ENCODE data around the gene USP53.

USP53 gene

DNA sequence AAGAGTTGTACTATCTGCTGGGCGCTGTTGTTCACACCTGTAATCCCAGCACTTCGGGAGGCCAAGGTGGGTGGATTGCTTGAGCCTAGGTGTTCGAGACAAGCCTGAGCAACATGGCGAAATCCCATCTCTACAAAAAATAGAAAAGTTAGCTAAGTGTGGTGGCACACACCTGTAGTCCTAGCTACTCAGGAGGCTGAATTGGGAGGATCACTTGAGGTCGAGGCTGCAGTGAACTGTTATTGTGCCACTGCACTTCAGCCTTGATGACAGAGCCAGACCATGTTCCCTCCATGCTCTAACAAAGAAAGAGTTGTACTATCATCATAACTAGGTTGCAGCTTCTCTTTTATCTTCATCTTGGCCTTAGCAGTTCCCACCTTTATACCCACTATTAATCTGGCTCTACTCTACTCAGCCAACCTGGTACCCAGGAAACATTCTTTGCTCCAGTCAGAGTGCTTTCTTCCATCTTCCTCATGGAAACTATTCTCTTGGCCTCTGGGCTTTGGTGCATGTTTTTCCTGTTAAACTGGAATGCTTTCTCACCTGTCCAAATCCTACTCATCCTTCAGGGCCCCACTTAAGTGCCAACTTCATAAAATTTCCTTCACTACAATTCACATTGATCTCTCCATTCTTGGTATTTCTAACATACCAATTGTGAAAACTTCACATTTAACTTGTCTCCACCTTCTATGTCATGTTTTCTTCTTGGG, 91.2 kb downstream of the USP53 start:
- no peaks in the 10 kb centered on the region for H3K9me3 ChIP-seq (ENCODE audit: control insufficient read depth, low read length)
- H3K4me1 ChIP-seq (ENCODE audit: control insufficient read depth, insufficient read depth, low read length): peaks cover 4% of the 10 kb centered on the region
- no peak overlapping the region for H3K4me3 ChIP-seq (ENCODE audit: insufficient read depth, low read depth, low read length)
- H3K27ac ChIP-seq (ENCODE audit: insufficient read depth, low read depth, low read length, poor library complexity, severe bottlenecking): no peak overlapping the region
- no peaks in the 10 kb centered on the region for H3K27me3 ChIP-seq (ENCODE audit: control insufficient read depth, insufficient read depth, low read length, poor library complexity, severe bottlenecking)
- 87 to 91% methylated on average over 5 of the region's 5 CpGs for WGBS, 2 experiments
- no peaks in the 10 kb centered on the region for H3K36me3 ChIP-seq (ENCODE audit: control insufficient read depth, insufficient read depth, low read length)

- Histone ChIP-seq H3K27ac (ENCODE audit: insufficient read depth, low read depth, low read length, poor library complexity, severe bottlenecking) (no peak overlapping the region), H3K27me3 (ENCODE audit: control insufficient read depth, insufficient read depth, low read length, poor library complexity, severe bottlenecking) (no peaks in the 10 kb centered on the region), H3K36me3 (ENCODE audit: control insufficient read depth, insufficient read depth, low read length) (no peaks in the 10 kb centered on the region), H3K4me1 (ENCODE audit: control insufficient read depth, insufficient read depth, low read length) (no peaks in the 10 kb centered on the region), H3K4me3 (ENCODE audit: insufficient read depth, low read depth, low read length) (no peak overlapping the region), H3K9me3 (ENCODE audit: control insufficient read depth, low read length) (no peaks in the 10 kb centered on the region)
Observed at GRCh38 chr4:119304431-119304830, 91.9 kb downstream of the USP53 start.

DNA sequence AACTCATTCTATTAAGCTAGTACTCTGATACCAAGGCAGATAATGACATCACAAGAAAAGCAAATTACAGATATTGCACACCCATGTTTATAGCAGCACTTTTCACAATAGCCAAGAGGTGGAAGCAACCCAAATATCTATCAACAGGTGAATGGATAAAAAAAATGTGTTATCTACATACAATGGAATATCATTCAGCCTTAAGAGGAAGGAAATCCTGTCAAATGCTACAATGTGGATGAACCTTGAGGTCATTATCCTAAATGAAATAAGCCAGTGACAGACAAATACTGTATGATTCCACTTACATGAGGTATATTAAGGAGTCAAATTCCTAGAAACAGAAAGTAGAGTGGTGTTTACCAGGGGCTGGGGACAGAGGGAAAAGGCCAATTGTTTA, 95.1 kb downstream of the USP53 start:
- H3K27me3 ChIP-seq (ENCODE audit: control insufficient read depth, insufficient read depth, low read length, poor library complexity, severe bottlenecking): no peaks in the 10 kb centered on the region

GRCh38 chr4:119310826-119311225, 98.3 kb downstream of the USP53 start:
- H3K27me3 ChIP-seq (ENCODE audit: control insufficient read depth, insufficient read depth, low read length, poor library complexity, severe bottlenecking): no peaks in the 10 kb centered on the region
- H3K4me1 ChIP-seq (ENCODE audit: control insufficient read depth, insufficient read depth, low read length): no peaks in the 10 kb centered on the region
- WGBS, 2 experiments: 100% methylated on average over 1 of the region's 1 CpG; no CpG with 5 or more reads in 1 of the 2 experiments
- H3K4me3 ChIP-seq (ENCODE audit: insufficient read depth, low read depth, low read length): no peak overlapping the region
- H3K36me3 ChIP-seq (ENCODE audit: control insufficient read depth, insufficient read depth, low read length): no peaks in the 10 kb centered on the region
- H3K9me3 ChIP-seq (ENCODE audit: control insufficient read depth, low read length): no peaks in the 10 kb centered on the region
- H3K27ac ChIP-seq (ENCODE audit: insufficient read depth, low read depth, low read length, poor library complexity, severe bottlenecking): no peak overlapping the region

More for the DNA sequence above, 95.1 kb downstream of the USP53 start:
- Histone ChIP-seq H3K4me3 (ENCODE audit: insufficient read depth, low read depth, low read length) (no peak overlapping the region), H3K36me3 (ENCODE audit: control insufficient read depth, insufficient read depth, low read length) (no peaks in the 10 kb centered on the region), H3K4me1 (ENCODE audit: control insufficient read depth, insufficient read depth, low read length) (no peaks in the 10 kb centered on the region), H3K9me3 (ENCODE audit: control insufficient read depth, low read length) (no peaks in the 10 kb centered on the region), H3K27ac (ENCODE audit: insufficient read depth, low read depth, low read length, poor library complexity, severe bottlenecking) (no peak overlapping the region)

GRCh38 chr4:119313237-119313636, 100.7 kb downstream of the USP53 start:
- H3K27ac ChIP-seq (ENCODE audit: insufficient read depth, low read depth, low read length, poor library complexity, severe bottlenecking): no peak overlapping the region
- H3K4me3 ChIP-seq (ENCODE audit: insufficient read depth, low read depth, low read length): no peak overlapping the region
- no peaks in the 10 kb centered on the region for H3K27me3 ChIP-seq (ENCODE audit: control insufficient read depth, insufficient read depth, low read length, poor library complexity, severe bottlenecking)
- no peaks in the 10 kb centered on the region for H3K36me3 ChIP-seq (ENCODE audit: control insufficient read depth, insufficient read depth, low read length)
- H3K9me3 ChIP-seq (ENCODE audit: control insufficient read depth, low read length): no peaks in the 10 kb centered on the region
- H3K4me1 ChIP-seq (ENCODE audit: control insufficient read depth, insufficient read depth, low read length): no peaks in the 10 kb centered on the region

DNA sequence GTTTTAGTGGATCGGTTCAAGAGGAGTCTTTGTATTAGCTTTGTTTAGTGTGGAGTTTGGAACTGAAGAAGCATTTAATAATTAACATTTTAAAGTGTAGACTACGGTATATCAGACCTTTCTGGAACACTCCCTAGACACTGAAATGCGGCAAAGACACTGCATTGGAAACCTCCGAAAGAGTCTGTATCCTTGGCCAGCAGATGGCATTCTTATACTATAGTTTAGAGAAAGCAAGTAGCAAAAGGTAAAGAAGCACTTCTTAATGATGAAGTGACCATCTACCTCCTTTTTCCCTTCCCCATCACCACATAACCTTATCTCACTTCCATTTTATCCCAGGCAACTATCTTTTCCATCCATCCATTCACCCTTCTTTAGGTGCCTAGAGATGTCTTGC, 101.8 kb downstream of the USP53 start:
- 35 to 42% methylated on average over 3 to 4 of the region's 4 CpGs for WGBS, 2 experiments
- Histone ChIP-seq H3K4me3 (ENCODE audit: insufficient read depth, low read depth, low read length) (no peak overlapping the region), H3K27me3 (ENCODE audit: control insufficient read depth, insufficient read depth, low read length, poor library complexity, severe bottlenecking) (no peaks in the 10 kb centered on the region)

GRCh38 chr4:119315036-119315435, 102.5 kb downstream of the USP53 start:
- Histone ChIP-seq H3K4me1 (ENCODE audit: control insufficient read depth, insufficient read depth, low read length) (no peaks in the 10 kb centered on the region), H3K9me3 (ENCODE audit: control insufficient read depth, low read length) (no peaks in the 10 kb centered on the region), H3K27ac (ENCODE audit: insufficient read depth, low read depth, low read length, poor library complexity, severe bottlenecking) (no peak overlapping the region), H3K27me3 (ENCODE audit: control insufficient read depth, insufficient read depth, low read length, poor library complexity, severe bottlenecking) (no peaks in the 10 kb centered on the region), H3K4me3 (ENCODE audit: insufficient read depth, low read depth, low read length) (no peak overlapping the region), H3K36me3 (ENCODE audit: control insufficient read depth, insufficient read depth, low read length) (no peaks in the 10 kb centered on the region)
- WGBS, 2 experiments: 88 to 100% methylated on average over 1 to 2 of the region's 2 CpGs

More for the DNA sequence above, 101.8 kb downstream of the USP53 start:
- Histone ChIP-seq H3K27ac (ENCODE audit: insufficient read depth, low read depth, low read length, poor library complexity, severe bottlenecking) (no peak overlapping the region), H3K9me3 (ENCODE audit: control insufficient read depth, low read length) (no peaks in the 10 kb centered on the region), H3K4me1 (ENCODE audit: control insufficient read depth, insufficient read depth, low read length) (no peaks in the 10 kb centered on the region), H3K36me3 (ENCODE audit: control insufficient read depth, insufficient read depth, low read length) (no peaks in the 10 kb centered on the region)

DNA sequence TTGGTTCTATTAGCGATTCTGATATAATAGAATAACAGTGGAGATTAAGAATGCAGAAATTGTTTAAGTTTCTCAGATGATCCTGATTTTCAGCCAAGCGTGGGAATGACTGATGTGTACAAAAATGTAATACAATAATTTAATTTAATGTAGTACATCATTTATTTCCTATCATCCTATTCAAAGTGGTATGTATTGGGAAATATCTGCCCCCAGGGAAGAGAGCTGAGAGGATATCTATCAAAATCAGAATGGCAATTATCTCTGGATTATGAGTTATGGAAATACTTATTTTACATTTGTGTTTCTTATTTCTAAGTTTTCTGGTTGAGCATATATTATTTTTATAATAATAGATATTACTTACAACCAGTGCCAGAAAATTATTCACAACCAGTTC, 105.5 kb downstream of the USP53 start:
- H3K4me1 ChIP-seq (ENCODE audit: control insufficient read depth, insufficient read depth, low read length): no peaks in the 10 kb centered on the region
- no peaks in the 10 kb centered on the region for H3K9me3 ChIP-seq (ENCODE audit: control insufficient read depth, low read length)
- H3K27ac ChIP-seq (ENCODE audit: insufficient read depth, low read depth, low read length, poor library complexity, severe bottlenecking): no peak overlapping the region
- H3K36me3 ChIP-seq (ENCODE audit: control insufficient read depth, insufficient read depth, low read length): no peaks in the 10 kb centered on the region
- no peaks in the 10 kb centered on the region for H3K27me3 ChIP-seq (ENCODE audit: control insufficient read depth, insufficient read depth, low read length, poor library complexity, severe bottlenecking)
- H3K4me3 ChIP-seq (ENCODE audit: insufficient read depth, low read depth, low read length): no peak overlapping the region
- 87 to 100% methylated on average over 1 of the region's 2 CpGs for WGBS, 2 experiments

DNA sequence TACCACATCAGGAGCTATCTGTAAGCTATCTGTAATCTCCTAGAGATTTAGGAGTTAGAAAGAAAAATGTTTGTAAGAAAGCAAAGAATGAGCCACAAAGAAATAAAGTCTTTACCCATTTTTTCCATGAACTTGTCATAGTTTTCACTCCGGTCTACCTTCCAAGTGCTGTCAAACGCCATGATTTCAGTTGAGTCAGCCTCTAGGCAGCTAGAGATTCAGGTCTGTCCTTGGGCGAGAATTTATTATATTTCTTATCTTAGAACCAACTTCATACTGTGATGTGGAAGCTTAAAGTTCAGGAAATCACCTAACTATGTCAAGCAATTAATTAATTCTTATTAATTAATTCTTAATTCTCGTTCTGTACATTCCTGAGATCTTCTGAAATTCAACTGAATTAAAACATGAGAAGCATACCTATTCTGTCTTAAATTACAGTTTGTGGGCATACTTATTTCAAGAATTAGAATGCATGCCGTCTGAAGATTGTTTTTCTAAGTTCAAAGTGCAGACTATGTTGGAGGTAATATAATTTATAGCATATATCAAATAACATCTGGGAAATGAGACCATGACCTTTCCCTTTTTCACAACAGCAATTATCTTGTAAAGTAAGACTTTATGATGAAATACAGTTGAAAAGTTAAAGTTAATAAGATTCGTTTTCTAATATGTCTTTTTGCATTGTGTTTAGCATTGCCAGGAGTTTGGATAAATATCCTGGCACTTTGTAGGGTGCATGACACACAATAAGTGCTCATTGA, 109.6 kb downstream of the USP53 start, which contains the start of gene FABP2:
FABP2 (minus strand) TSS at position 218 of the 767 bp plus-strand sequence; CDS start at position 182, 36 bp downstream.
- Histone ChIP-seq H3K27ac (ENCODE audit: insufficient read depth, low read depth, low read length, poor library complexity, severe bottlenecking) (no peak within 1 kb of the TSS), H3K4me3 (ENCODE audit: insufficient read depth, low read depth, low read length) (no peak within 1 kb of the TSS), H3K4me1 (ENCODE audit: control insufficient read depth, insufficient read depth, low read length) (no peaks in the 10 kb centered on the region), H3K36me3 (ENCODE audit: control insufficient read depth, insufficient read depth, low read length) (no peaks in the 10 kb centered on the region), H3K9me3 (ENCODE audit: control insufficient read depth, low read length) (no peaks in the 10 kb centered on the region), H3K27me3 (ENCODE audit: control insufficient read depth, insufficient read depth, low read length, poor library complexity, severe bottlenecking) (no peaks in the 10 kb centered on the region)
- 91% methylated on average over 4 to 5 of the region's 6 CpGs for WGBS, 2 experiments

- H3K27ac ChIP-seq (ENCODE audit: insufficient read depth, low read depth, low read length, poor library complexity, severe bottlenecking): no peak overlapping the region
- no peak overlapping the region for H3K4me3 ChIP-seq (ENCODE audit: insufficient read depth, low read depth, low read length)
- no peaks in the 10 kb centered on the region for H3K9me3 ChIP-seq (ENCODE audit: control insufficient read depth, low read length)
- no peaks in the 10 kb centered on the region for H3K36me3 ChIP-seq (ENCODE audit: control insufficient read depth, insufficient read depth, low read length)
- H3K27me3 ChIP-seq (ENCODE audit: control insufficient read depth, insufficient read depth, low read length, poor library complexity, severe bottlenecking): no peaks in the 10 kb centered on the region
- H3K4me1 ChIP-seq (ENCODE audit: control insufficient read depth, insufficient read depth, low read length): no peaks in the 10 kb centered on the region
- WGBS, 2 experiments: 89% methylated on average over 1 to 2 of the region's 2 CpGs
Observed at GRCh38 chr4:119328695-119329094, 116.2 kb downstream of the USP53 start.
